PC-3 (cell line): ENCODE results near the gene DYNLT4. TPM values are rescaled to one million over a fixed set of nuclear protein-coding genes. Genes with fewer than 3 reads are reported as not detected.
"Not testable (repeated sequence)": the region's sequence is repeated elsewhere in the genome, so short reads cannot be mapped to it uniquely, and the experiment has no call there.

Source experiments
- ATAC-seq: fragments of 200-7000 bp; cut with Tn5 transposase; 2 replicates; pipeline ENCODE4 v1.9.1; 2020; ENCODE audit warnings: mild to moderate bottlenecking, moderate library complexity
- BruUV-seq: library from RNA; stranded (reverse); fragments of 400-500 nt; replicated peaks from 2 replicates; lab custom pipeline; 2021; lab: Mats Ljungman, UMichigan
- CTCF ChIA-PET: fragments of 300-600 bp; sonication (Branson Sonifier 250); formaldehyde crosslinking; loops from one replicate; lab custom pipeline; 2022; ENCODE audit warnings: antibody characterized with exemption; lab: Charles Lee
- POLR2A ChIA-PET: fragments of 300-600 bp; sonication (Branson Sonifier 250); formaldehyde crosslinking; loops from one replicate; lab custom pipeline; 2022; ENCODE audit warnings: antibody characterized with exemption; ENCODE audit not compliant: unreplicated experiment; lab: Charles Lee
- DNase-seq: peaks from one replicate; pipeline ENCODE4 v3.0.0-alpha.2; 2015
- H2AFZ ChIP-seq: fragments of 300-600 bp; sonication (generic); 2 replicates; pipeline ENCODE4 v1.6.0; 2016; ENCODE audit warnings: antibody characterized with exemption, low read length
- H3F3A ChIP-seq: fragments of 300-600 bp; sonication (generic); one replicate; pipeline ENCODE4 v1.6.0; 2017; ENCODE audit warnings: antibody characterized with exemption, low read length, control low read depth, mild to moderate bottlenecking; ENCODE audit not compliant: unreplicated experiment
- H3K27ac ChIP-seq: fragments of 300-600 bp; sonication (generic); 2 replicates; pipeline ENCODE4 v1.5.1; 2016; ENCODE audit warnings: mild to moderate bottlenecking, low read length
- H3K27me3 ChIP-seq: fragments of 300-600 bp; sonication (generic); 2 replicates; pipeline ENCODE4 v1.6.1; 2016; ENCODE audit warnings: low read length, mixed read lengths
- H3K36me3 ChIP-seq: fragments of 300-600 bp; sonication (generic); 2 replicates; pipeline ENCODE4 v1.6.1; 2016; ENCODE audit warnings: low read depth, mixed run types, low read length, mixed read lengths
- H3K4me1 ChIP-seq: fragments of 300-600 bp; sonication (generic); 2 replicates; pipeline ENCODE4 v1.5.1; 2016; ENCODE audit warnings: low read length; ENCODE audit not compliant: insufficient read depth
- H3K4me2 ChIP-seq: fragments of 300-600 bp; sonication (generic); 2 replicates; pipeline ENCODE4 v1.6.0; 2016; ENCODE audit warnings: low read length
- H3K4me3 ChIP-seq: fragments of 300-600 bp; sonication (generic); 2 replicates; pipeline ENCODE4 v1.5.1; 2016; ENCODE audit warnings: mild to moderate bottlenecking, low read length, mixed read lengths
- H3K79me2 ChIP-seq: fragments of 300-600 bp; sonication (generic); 2 replicates; pipeline ENCODE4 v1.6.1; 2017; ENCODE audit warnings: low read length, mixed read lengths
- H3K9ac ChIP-seq: fragments of 300-600 bp; sonication (generic); 2 replicates; pipeline ENCODE4 v1.6.0; 2016; ENCODE audit warnings: mild to moderate bottlenecking, low read length
- H3K9me2 ChIP-seq: fragments of 300-600 bp; sonication (generic); replicated peaks from 2 replicates; pipeline ENCODE4 v1.6.1; 2016; ENCODE audit warnings: mixed run types, low read length, mixed read lengths
- H3K9me3 ChIP-seq: fragments of 300-600 bp; sonication (generic); 2 replicates; pipeline ENCODE4 v1.6.1; 2016; ENCODE audit warnings: low read length, mixed read lengths
- H4K20me1 ChIP-seq: fragments of 300-600 bp; sonication (generic); 2 replicates; pipeline ENCODE4 v1.6.1; 2016; ENCODE audit warnings: low read length, mixed read lengths
- CTCF ChIP-seq: fragments of 300-600 bp; sonication (generic); conservative IDR thresholded peaks from 2 replicates; pipeline ENCODE4 v1.5.1; 2017; ENCODE audit warnings: antibody characterized with exemption, low read depth, mild to moderate bottlenecking, low read length
- EZH2 ChIP-seq: fragments of 300-600 bp; sonication (generic); IDR thresholded peaks from one replicate; pipeline ENCODE4 v1.6.1; 2017; ENCODE audit warnings: antibody characterized with exemption, mild to moderate bottlenecking, low read length; ENCODE audit not compliant: unreplicated experiment
- EZH2phosphoT487 ChIP-seq: fragments of 300-600 bp; sonication (generic); IDR thresholded peaks from 2 replicates; pipeline ENCODE4 v1.6.1; 2018; ENCODE audit warnings: mild to moderate bottlenecking, antibody characterized with exemption, low read length, borderline replicate concordance
- intact Hi-C: fragments of 100-400 bp; cut with micrococcal nuclease; formaldehyde crosslinking; loops from 2 replicates; pipeline ENCODE4 v1.9.0; 2023
- total RNA-seq: library from RNA; depleted of rRNA; stranded (reverse); fragments of >200 nt; gene quantifications from 2 replicates; pipeline ENCODE4 v1.2.3, GENCODE V29; 2014

The DYNLT4 gene
- total RNA-seq, 1 experiment from 2014 or later = 3.4 TPM

DNA sequence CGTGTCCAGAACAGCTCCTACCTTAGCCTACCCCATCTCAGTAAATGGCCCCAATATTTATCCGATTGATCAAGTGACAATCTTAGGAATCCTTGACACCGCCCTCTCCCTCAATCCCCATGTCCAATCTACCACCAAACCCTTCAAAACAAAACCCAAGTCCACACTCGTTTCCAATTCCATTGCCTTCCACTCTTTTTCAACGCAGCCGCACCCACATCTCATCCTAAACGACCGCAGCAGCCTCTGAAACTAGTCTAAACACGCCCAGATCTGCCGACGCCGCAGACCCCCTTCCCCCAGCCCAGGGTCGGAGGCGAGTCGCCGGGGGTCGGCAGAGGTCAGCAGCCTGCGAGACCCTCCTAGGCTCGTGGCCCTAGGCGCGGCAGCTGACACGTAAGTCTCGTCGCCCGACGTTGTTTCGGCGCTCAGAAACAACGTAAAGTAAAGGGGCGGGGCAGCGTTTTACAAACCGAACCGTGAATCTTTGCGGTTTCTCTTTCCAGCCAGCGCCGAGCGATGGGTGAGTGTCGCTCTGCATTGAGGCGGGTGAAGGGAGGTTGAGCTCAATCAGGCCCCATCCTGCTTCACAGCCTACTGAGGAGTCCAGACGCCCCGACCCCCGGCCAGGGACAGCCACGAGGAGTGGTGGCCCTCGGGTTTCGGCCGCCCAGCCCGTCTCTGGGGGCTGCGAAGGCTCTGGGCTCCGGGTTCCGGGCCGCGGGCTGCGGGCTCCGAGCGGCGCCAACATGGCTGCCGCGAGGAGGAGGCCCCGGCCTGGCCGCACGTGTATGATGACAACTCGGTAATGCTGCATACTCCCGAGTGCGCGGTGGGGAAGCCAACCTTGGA is 31.8 kb downstream of the DYNLT4 start, which contains the start of gene RPS8:
TSS of gene RPS8 (plus strand) at position 463 of the 852 bp plus-strand sequence. CDS start at position 520, 57 bp downstream.
- peaks cover 43% of the 10 kb centered on the region for H3K36me3 ChIP-seq
- H3K4me1 ChIP-seq = peaks cover 15% of the 10 kb centered on the region
- peak within 1 kb of the TSS; percentile 81 for H2AFZ ChIP-seq
- H3F3A ChIP-seq = no peaks in the 10 kb centered on the region
- peaks cover 46% of the 10 kb centered on the region for H3K79me2 ChIP-seq
- H3K9me2 ChIP-seq = no peaks in the 10 kb centered on the region
- H3K4me2 ChIP-seq = peak within 1 kb of the TSS; percentile 91
- peak within 1 kb of the TSS; percentile 98 for H3K9ac ChIP-seq
- DNase-seq (peak; percentile 95), ATAC-seq (peak; percentile 83)
- intact Hi-C loops = loop anchor here (2.0 kb wide), 1 partner anchor 45 kb away; the partner anchor contains the start of gene RNU5D-1
- H3K27ac ChIP-seq = peak within 1 kb of the TSS; percentile 63
- H3K4me3 ChIP-seq = peak within 1 kb of the TSS; percentile 89
- ChIA-PET CTCF (interaction anchor here (0.5 kb wide), 1 partner anchor 34 kb away, joined by 8 read pairs; no protein-coding TSS in a partner anchor), POLR2A (interaction anchor here (0.6 to 1.6 kb wide), 4 partner anchors 25 to 1264 kb away, joined by 3 to 6 read pairs (median 3); partner anchors contain the start of gene PLK3)
- H3K27me3 ChIP-seq = no peaks in the 10 kb centered on the region
- H3K9me3 ChIP-seq = no peaks in the 10 kb centered on the region
- peaks cover 40% of the 10 kb centered on the region for H4K20me1 ChIP-seq
- BruUV-seq = TSS peak; percentile 96
- TF ChIP-seq EZH2 = no peak
- TF ChIP-seq EZH2phosphoT487 = no peak
- no peak for TF ChIP-seq CTCF

GRCh38 chr1:44766421-44766820 is 40.7 kb downstream of the DYNLT4 start:
- BruUV-seq, DNase-seq, H4K20me1 ChIP-seq, H3K9me2 ChIP-seq, intact Hi-C loops, H3K4me2 ChIP-seq, H3K79me2 ChIP-seq, H3K27ac ChIP-seq, H3K4me3 ChIP-seq, H3K9me3 ChIP-seq, CTCF ChIA-PET, H3K9ac ChIP-seq, ATAC-seq, H2AFZ ChIP-seq, H3K27me3 ChIP-seq, H3K4me1 ChIP-seq, H3F3A ChIP-seq: not testable (repeated sequence)
- POLR2A ChIA-PET = interaction anchor here (0.6 kb wide), 1 partner anchor 578 kb away, joined by 6 read pairs; no protein-coding TSS in a partner anchor
- peaks cover 41% of the 10 kb centered on the region for H3K36me3 ChIP-seq

GRCh38 chr1:44760876-44761275 is 46.3 kb downstream of the DYNLT4 start:
- Histone ChIP-seq H3K27me3 (no peaks in the 10 kb centered on the region), H2AFZ (no peak overlapping the region), H3K9me3 (no peaks in the 10 kb centered on the region), H3K4me2 (no peak overlapping the region), H3K79me2 (no peaks in the 10 kb centered on the region), H3K36me3 (peaks cover 73% of the 10 kb centered on the region), H3K4me1 (no peaks in the 10 kb centered on the region), H3K9ac (no peak overlapping the region), H4K20me1 (no peaks in the 10 kb centered on the region), H3K27ac (no peak overlapping the region), H3K9me2 (no peaks in the 10 kb centered on the region), H3K4me3 (no peak overlapping the region), H3F3A (no peaks in the 10 kb centered on the region)
- DNase-seq (no peak), ATAC-seq (no peak)
- BruUV-seq = no TSS peak
- TF ChIP-seq EZH2phosphoT487 = no peak
- TF ChIP-seq EZH2 = no peak
- TF ChIP-seq CTCF = no peak
- intact Hi-C loops = no loop called here
- CTCF ChIA-PET = no interaction called here
- POLR2A ChIA-PET = no interaction called here
